ENCODE data around the gene SMG9. TPM values are rescaled to one million over a fixed set of nuclear protein-coding genes. Genes with fewer than 3 reads are reported as not detected.

Gene SMG9
- total and polyA plus RNA-seq, 2 of the 4 experiments (the other 2 are of a cell fraction), result 4.8 to 24.3 TPM

GRCh38 chr19:43783636-43784035, 28.9 kb upstream of the SMG9 start:
- BruUV-seq (replicated peaks), result no TSS peak
- Histone ChIP-seq H3K18ac (ENCODE audit: low read depth, low read length) (no peak overlapping the region), H2BK120ac (ENCODE audit: low read depth, low read length) (peak overlapping the region; percentile 16; the same call in 1 of the 2 replicates), H3K27me3 (ENCODE audit: control insufficient read depth, insufficient read depth, low read length) (no peaks in the 10 kb centered on the region), H4K20me1 (ENCODE audit: insufficient read depth, low read length) (no peaks in the 10 kb centered on the region), H3K14ac (replicated peaks; ENCODE audit: low read depth, low read length) (no peak overlapping the region), H2BK15ac (ENCODE audit: low read depth, low read length) (peak overlapping the region; percentile 81; the same call in 1 of the 3 replicates), H3K4me1 (ENCODE audit: control insufficient read depth, insufficient read depth, low read length) (peaks cover 12% of the 10 kb centered on the region), H3K23ac (ENCODE audit: low read depth, low read length) (no peak overlapping the region), H3K36me3 (ENCODE audit: control insufficient read depth, insufficient read depth, low read length) (no peaks in the 10 kb centered on the region), H3K4ac (ENCODE audit: low read depth, low read length) (0 out of 2 replicates have a peak overlapping the region, but pooled peaks have one; percentile 50), H2AK9ac (replicated peaks; ENCODE audit: low read depth, low read length, poor library complexity) (no peak overlapping the region), H4K5ac (ENCODE audit: low read depth, low read length) (no peak overlapping the region), H3K9me1 (ENCODE audit: insufficient read depth, low read length) (peaks cover 8% of the 10 kb centered on the region), H2BK5ac (ENCODE audit: low read depth, low read length, poor library complexity, severe bottlenecking) (no peak overlapping the region), H2AK5ac (ENCODE audit: low read depth, low read length) (peak overlapping the region; percentile 83; the same call in 1 of the 2 replicates), H3K9me3 (ENCODE audit: control insufficient read depth, insufficient read depth, low read length) (no peaks in the 10 kb centered on the region), H3K4me3 (ENCODE audit: insufficient read depth, low read depth, low read length) (no peak overlapping the region), H2AFZ (replicated peaks; ENCODE audit: low read length, poor library complexity) (no peak overlapping the region), H3K9ac (ENCODE audit: low read depth, low read length) (no peak overlapping the region), H3K27ac (ENCODE audit: insufficient read depth, low read length) (no peak overlapping the region), H2BK20ac (ENCODE audit: low read depth, low read length) (peak overlapping the region; percentile 51), H3K79me1 (ENCODE audit: low read depth in 1 of 2, low read length in 2 of 2) (no peaks in the 10 kb centered on the region), H3K4me2 (ENCODE audit: low read depth, low read length) (no peak overlapping the region), H4K91ac (ENCODE audit: insufficient read depth, low read depth, low read length) (no peak overlapping the region; the same call in 1 of the 2 replicates), H3K56ac (ENCODE audit: extremely low read depth, insufficient read depth, low read length) (no peak overlapping the region), H4K8ac (ENCODE audit: low read depth in 2 of 2, low read length in 2 of 2) (no peak overlapping the region)
- CTCF ChIA-PET, result no interaction called here
- TF ChIP-seq SMC3 (IDR thresholded peaks at IDR 0.05; ENCODE audit: low read depth, low read length) (no peak), RCOR1 (IDR thresholded peaks at IDR 0.05; ENCODE audit: insufficient replicate concordance, low read length) (no peak), FOS (IDR thresholded peaks at IDR 0.05; ENCODE audit: low read depth, low read length) (no peak), USF2 (IDR thresholded peaks at IDR 0.05; ENCODE audit: low read depth, low read length) (no peak), POLR2A (IDR thresholded peaks at IDR 0.05; ENCODE audit: low read depth, low read length) (no peak), MXI1 (IDR thresholded peaks at IDR 0.05; ENCODE audit: borderline replicate concordance, low read depth, low read length) (no peak), CHD1 (IDR thresholded peaks at IDR 0.05; ENCODE audit: low read depth, low read length) (no peak), MAFK (IDR thresholded peaks at IDR 0.05; ENCODE audit: low read depth, low read length) (no peak), CTCF (conservative IDR thresholded peaks at IDR 0.05; ENCODE audit: low read depth, low read length) (no peak), NFE2L2 (IDR thresholded peaks at IDR 0.05; ENCODE audit: low read depth, low read length) (no peak), RFX5 (IDR thresholded peaks at IDR 0.05; ENCODE audit: low read depth, low read length) (no peak), BHLHE40 (IDR thresholded peaks at IDR 0.05; ENCODE audit: low read depth, low read length) (no peak), RAD21 (IDR thresholded peaks at IDR 0.05; ENCODE audit: low read length) (no peak), MAZ (IDR thresholded peaks at IDR 0.05; ENCODE audit: borderline replicate concordance, low read depth, low read length) (no peak), ELK1 (IDR thresholded peaks at IDR 0.05; ENCODE audit: borderline replicate concordance, low read depth, low read length) (no peak), CEBPB (IDR thresholded peaks at IDR 0.05; ENCODE audit: low read depth, low read length) (no peak)
- in situ Hi-C loops (cut with MboI; ENCODE audit: low sequenced_read_pairs) (loop anchor here (5.0 kb wide), 1 partner anchor 36 kb away; no protein-coding TSS in a partner anchor), dilution Hi-C loops (cut with HindIII; ENCODE audit: low sequenced_read_pairs, unreplicated experiment) (no loop called here), intact Hi-C loops (cut with micrococcal nuclease) (no loop called here)
- DNase-seq, result no peak
- no peak for ATAC-seq (ENCODE audit: low read depth)
- POLR2A ChIA-PET (ENCODE audit: unreplicated experiment), result no interaction called here
- 89% methylated on average over 7 of the region's 8 CpGs; no CpG with 5 or more reads in 1 of the 2 experiments for WGBS, 2 experiments (ENCODE audit: extremely low coverage in 2 of 2, insufficient read length in 1 of 2)
